ENCODE data around the gene TEAD4.

The TEAD4 gene

DNA sequence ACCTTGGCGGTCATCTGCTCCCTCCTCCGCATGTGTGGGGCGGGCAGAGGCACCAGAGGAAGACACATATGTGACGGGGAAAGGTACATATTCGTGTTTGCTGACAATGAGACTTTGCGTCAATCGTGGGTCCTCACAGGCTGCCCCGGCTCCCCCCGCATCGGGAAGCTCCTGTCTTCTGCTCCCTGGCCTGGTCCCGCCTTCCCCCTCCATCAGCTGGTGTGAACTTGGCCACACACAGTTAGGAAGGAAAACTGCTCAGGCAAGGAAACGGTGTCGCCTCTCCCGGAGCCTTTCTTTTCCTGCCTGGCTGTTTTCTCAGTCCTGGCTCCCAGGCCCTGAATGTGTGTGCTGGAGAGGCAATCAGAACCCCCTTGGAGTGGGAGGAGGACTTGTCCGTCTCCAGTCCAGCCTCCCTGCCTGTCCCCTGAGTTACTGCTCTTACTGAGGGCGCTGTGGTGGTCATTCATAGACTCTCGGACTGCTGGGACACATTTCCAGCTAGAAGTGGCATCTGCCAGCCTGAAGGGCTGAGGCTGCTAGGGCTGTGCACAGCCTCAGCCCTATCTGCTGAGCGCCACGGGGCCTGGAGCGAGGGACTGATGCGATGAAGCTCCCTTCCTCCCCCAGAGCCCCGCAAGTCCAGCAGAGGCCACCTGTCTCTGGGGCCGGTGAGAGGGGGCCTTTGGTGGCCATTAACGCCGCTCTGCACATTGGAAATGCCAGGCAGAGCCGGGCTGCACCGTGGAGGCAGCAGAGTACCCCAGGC is 73.8 kb downstream of the TEAD4 start:
- TF ChIP-seq, protein P1, sequence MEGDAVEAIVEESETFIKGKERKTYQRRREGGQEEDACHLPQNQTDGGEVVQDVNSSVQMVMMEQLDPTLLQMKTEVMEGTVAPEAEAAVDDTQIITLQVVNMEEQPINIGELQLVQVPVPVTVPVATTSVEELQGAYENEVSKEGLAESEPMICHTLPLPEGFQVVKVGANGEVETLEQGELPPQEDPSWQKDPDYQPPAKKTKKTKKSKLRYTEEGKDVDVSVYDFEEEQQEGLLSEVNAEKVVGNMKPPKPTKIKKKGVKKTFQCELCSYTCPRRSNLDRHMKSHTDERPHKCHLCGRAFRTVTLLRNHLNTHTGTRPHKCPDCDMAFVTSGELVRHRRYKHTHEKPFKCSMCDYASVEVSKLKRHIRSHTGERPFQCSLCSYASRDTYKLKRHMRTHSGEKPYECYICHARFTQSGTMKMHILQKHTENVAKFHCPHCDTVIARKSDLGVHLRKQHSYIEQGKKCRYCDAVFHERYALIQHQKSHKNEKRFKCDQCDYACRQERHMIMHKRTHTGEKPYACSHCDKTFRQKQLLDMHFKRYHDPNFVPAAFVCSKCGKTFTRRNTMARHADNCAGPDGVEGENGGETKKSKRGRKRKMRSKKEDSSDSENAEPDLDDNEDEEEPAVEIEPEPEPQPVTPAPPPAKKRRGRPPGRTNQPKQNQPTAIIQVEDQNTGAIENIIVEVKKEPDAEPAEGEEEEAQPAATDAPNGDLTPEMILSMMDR (IDR thresholded peaks at IDR 0.05; ENCODE audit: control insufficient read depth, extremely low read depth, insufficient read depth): no peak
- no peak overlapping the region for H3K4me3 ChIP-seq (ENCODE audit: low read depth, low read length)
- DNase-seq (ENCODE audit: low read depth): no peak

GRCh38 chr12:3033539-3033867 is 74.3 kb downstream of the TEAD4 start:
- DNase-seq (ENCODE audit: low read depth): no peak
- no peak overlapping the region for H3K4me3 ChIP-seq (ENCODE audit: low read depth, low read length)
- TF ChIP-seq, protein P1 (IDR thresholded peaks at IDR 0.05; ENCODE audit: control insufficient read depth, extremely low read depth, insufficient read depth): no peak

GRCh38 chr12:3034067-3034750 is 75.0 kb downstream of the TEAD4 start:
- no peak for DNase-seq (ENCODE audit: low read depth)
- no peak overlapping the region for H3K4me3 ChIP-seq (ENCODE audit: low read depth, low read length)
- TF ChIP-seq, protein P1 (IDR thresholded peaks at IDR 0.05; ENCODE audit: control insufficient read depth, extremely low read depth, insufficient read depth): peak; percentile 74

DNA sequence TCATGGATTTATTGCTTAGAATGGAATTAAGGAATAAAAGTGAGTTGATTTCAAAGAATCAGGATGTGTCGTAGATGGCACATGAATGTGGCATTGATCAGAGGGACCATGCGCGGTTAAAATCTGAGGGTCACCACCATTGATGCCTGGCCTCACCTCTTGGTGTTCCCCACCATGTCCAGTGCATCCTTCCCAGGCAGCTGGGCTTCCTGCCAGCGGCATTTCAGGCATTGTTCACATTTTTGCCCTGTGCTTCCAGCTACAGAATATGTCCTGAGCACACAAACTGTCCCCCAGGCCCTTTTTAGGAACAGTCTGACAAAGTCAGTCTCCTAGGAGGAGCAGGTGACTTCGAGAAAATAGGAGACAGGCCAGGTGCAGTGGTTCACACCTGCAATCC is 76.0 kb downstream of the TEAD4 start:
- H3K4me3 ChIP-seq (ENCODE audit: low read depth, low read length): no peak overlapping the region
- DNase-seq (ENCODE audit: low read depth): no peak
- TF ChIP-seq, protein P1 (IDR thresholded peaks at IDR 0.05; ENCODE audit: control insufficient read depth, extremely low read depth, insufficient read depth): no peak

- TF ChIP-seq, protein P1 (IDR thresholded peaks at IDR 0.05; ENCODE audit: control insufficient read depth, extremely low read depth, insufficient read depth): peak; percentile 34; the same call in 1 of the 2 replicates
- no peak overlapping the region for H3K4me3 ChIP-seq (ENCODE audit: low read depth, low read length)
- no peak for DNase-seq (ENCODE audit: low read depth)
Measured at GRCh38 chr12:3035815-3036702, 76.9 kb downstream of the TEAD4 start.

DNA sequence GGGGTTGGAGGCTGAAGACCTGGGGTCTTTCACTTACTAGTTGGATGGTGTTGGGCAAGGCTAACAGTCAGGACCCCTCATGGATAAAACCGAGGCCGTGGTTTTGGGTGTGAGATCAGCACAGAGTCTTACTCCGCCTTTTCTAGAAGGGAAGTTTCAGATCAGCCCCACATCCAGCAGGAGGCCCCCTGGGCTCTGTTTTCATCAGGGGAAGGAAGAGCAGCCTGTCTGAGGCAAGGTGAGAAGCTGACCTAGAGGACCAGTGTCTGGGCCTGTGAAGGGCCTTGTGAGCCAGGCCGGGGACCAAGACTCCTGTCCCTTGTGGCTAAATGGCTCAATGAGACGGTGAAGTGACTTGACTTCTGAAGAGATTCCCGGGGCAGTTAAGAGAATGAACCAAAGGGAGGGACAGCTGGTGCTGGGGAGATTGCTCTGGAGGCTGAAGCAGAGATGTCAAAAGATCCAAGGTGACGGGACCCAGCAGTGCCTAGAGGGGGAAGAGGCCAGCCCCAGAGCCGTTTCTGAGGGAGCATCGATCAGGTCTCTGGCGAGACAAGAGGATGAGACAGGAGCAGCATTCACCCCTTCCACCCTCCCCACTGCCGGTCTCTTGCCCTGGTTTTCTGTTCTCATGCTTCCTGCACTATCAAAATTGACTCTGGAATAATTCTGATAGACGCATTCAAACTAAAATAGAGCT is 77.9 kb downstream of the TEAD4 start:
- no peak for DNase-seq (ENCODE audit: low read depth)
- no peak overlapping the region for H3K4me3 ChIP-seq (ENCODE audit: low read depth, low read length)
- TF ChIP-seq, protein P1 (IDR thresholded peaks at IDR 0.05; ENCODE audit: control insufficient read depth, extremely low read depth, insufficient read depth): no peak
